HUES48 (cell line): Measurements from ENCODE around the gene KRTAP10-5.

Experiments
- H3K27ac ChIP-seq: one replicate; pipeline ENCODE4 v1.7.0; 2013; ENCODE audit warnings: low read depth, low read length, inconsistent platforms
- H3K27me3 ChIP-seq: 2 replicates; pipeline ENCODE4 v1.6.1; 2013; ENCODE audit warnings: mild to moderate bottlenecking, low read length; ENCODE audit not compliant: control insufficient read depth, insufficient read depth
- H3K36me3 ChIP-seq: 2 replicates; pipeline ENCODE4 v1.6.1; 2013; ENCODE audit warnings: low read length; ENCODE audit not compliant: control insufficient read depth, insufficient read depth
- H3K4me1 ChIP-seq: 2 replicates; pipeline ENCODE4 v1.6.1; 2013; ENCODE audit warnings: mild to moderate bottlenecking, low read length; ENCODE audit not compliant: control insufficient read depth, insufficient read depth
- H3K4me3 ChIP-seq: 2 replicates; pipeline ENCODE4 v1.5.1; 2013; ENCODE audit warnings: mild to moderate bottlenecking, low read depth, low read length
- H3K9ac ChIP-seq: 2 replicates; pipeline ENCODE4 v1.6.1; 2013; ENCODE audit warnings: mild to moderate bottlenecking, low read depth, low read length, moderate library complexity
- H3K9me3 ChIP-seq: 2 replicates; pipeline ENCODE4 v1.6.1; 2013; ENCODE audit warnings: low read length; ENCODE audit not compliant: control insufficient read depth, insufficient read depth

Gene KRTAP10-5

DNA sequence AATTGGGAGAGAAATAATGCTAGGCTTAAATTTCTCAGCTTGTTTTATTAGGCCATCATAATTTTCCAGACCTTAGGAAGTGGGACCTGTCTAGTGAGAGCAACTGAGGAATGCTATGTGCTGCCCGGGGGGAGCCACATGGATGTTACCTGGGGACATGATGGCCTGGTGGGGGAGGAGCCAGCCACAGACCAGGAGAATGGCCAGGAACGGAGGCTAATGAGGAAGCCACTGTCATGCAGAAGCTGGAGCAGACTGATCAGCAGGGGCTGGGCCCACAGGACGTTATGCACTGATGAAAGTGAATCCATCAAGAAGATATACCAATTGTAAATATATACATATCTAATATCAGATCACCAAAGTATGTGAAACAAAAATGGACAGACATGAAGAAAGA is 35.8 kb downstream of the KRTAP10-5 start:
- H3K27ac ChIP-seq, result no peak overlapping the region
- peaks cover 19% of the 10 kb centered on the region for H3K4me1 ChIP-seq
- no peaks in the 10 kb centered on the region for H3K9me3 ChIP-seq
- H3K4me3 ChIP-seq, result no peak overlapping the region
- H3K9ac ChIP-seq, result no peak overlapping the region
- H3K36me3 ChIP-seq, result no peaks in the 10 kb centered on the region
- H3K27me3 ChIP-seq, result no peaks in the 10 kb centered on the region

DNA sequence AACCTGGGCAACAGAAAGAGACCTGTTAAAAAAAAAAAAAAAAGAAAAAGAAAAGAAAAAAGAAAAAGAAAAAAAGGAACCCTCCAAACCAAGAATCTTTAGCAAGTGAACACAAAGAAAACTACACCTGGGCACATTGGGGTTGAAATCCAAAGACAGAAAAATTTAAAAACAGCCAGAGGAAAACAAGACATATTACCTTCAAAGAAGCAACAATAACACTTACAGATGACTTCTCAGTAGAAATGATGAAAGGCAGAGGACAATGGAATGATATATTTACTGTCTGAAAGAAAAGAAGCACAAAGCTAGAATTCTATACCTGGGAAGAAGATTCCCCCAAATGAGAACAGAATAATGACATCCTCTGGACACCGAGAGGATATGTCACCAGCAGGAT is 37.7 kb downstream of the KRTAP10-5 start:
- H3K36me3 ChIP-seq, result no peaks in the 10 kb centered on the region
- H3K9ac ChIP-seq, result no peak overlapping the region
- no peaks in the 10 kb centered on the region for H3K9me3 ChIP-seq
- no peak overlapping the region for H3K4me3 ChIP-seq
- peaks cover 2% of the 10 kb centered on the region; the same call in 1 of the 2 replicates for H3K4me1 ChIP-seq
- H3K27ac ChIP-seq, result no peak overlapping the region
- H3K27me3 ChIP-seq, result no peaks in the 10 kb centered on the region

GRCh38 chr21:44540741-44541288 is 39.6 kb downstream of the KRTAP10-5 start:
- Histone ChIP-seq H3K4me3 (no peak overlapping the region), H3K27me3 (no peaks in the 10 kb centered on the region), H3K4me1 (no peaks in the 10 kb centered on the region), H3K9ac (no peak overlapping the region), H3K36me3 (no peaks in the 10 kb centered on the region), H3K9me3 (no peaks in the 10 kb centered on the region), H3K27ac (no peak overlapping the region)

DNA sequence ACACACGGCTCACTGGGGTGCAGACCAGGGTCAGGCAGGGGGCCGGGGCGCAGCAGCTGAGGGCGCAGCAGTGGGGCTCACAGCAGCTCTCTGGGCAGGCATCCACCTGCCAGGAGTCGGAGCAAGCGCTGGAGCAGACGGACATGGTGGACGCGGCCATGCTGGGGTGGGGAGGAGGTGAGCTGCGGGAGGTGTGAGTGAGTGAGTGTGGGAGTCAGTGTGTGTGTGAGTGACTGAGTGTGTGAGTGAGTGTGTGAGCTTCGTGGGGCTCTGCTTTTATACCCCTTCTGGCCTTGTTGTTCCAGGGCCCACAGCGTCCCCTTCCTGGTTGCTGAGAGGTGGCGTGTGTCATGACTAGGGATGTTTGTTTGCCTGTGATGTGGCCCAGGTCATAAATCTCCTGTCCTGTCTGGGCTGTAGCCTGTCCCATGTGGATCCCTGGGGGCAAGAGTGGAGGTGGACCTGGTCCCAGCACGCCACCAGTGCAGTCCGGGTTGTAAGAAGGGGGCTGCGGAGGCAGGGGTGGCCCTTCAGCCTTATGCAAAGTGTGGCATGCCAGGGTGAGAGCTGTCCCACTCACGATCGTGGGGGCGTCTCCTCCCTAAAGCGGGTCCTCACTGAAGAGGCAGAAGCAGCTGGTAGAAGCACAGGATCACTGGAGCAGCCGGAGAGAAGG is 40.3 kb downstream of the KRTAP10-5 start, which contains the start of gene KRTAP10-1:
Gene KRTAP10-1 (minus strand): TSS at position 205 of the 676 bp plus-strand sequence. CDS start 45 bp downstream, at position 160.
- Histone ChIP-seq H3K36me3 (no peaks in the 10 kb centered on the region), H3K4me1 (no peaks in the 10 kb centered on the region), H3K27me3 (no peaks in the 10 kb centered on the region), H3K4me3 (no peak within 1 kb of the TSS), H3K9ac (no peak within 1 kb of the TSS), H3K9me3 (no peaks in the 10 kb centered on the region), H3K27ac (no peak within 1 kb of the TSS)

- Histone ChIP-seq H3K9me3 (no peaks in the 10 kb centered on the region), H3K36me3 (no peaks in the 10 kb centered on the region), H3K4me1 (no peaks in the 10 kb centered on the region), H3K4me3 (no peak overlapping the region), H3K27me3 (no peaks in the 10 kb centered on the region), H3K9ac (no peak overlapping the region), H3K27ac (no peak overlapping the region)
Observed at GRCh38 chr21:44539046-44539445, 41.4 kb downstream of the KRTAP10-5 start.

- Histone ChIP-seq H3K27ac (no peak overlapping the region), H3K27me3 (no peaks in the 10 kb centered on the region), H3K9me3 (no peaks in the 10 kb centered on the region), H3K36me3 (no peaks in the 10 kb centered on the region), H3K9ac (no peak overlapping the region), H3K4me1 (no peaks in the 10 kb centered on the region), H3K4me3 (no peak overlapping the region)
Observed at GRCh38 chr21:44537930-44538911, 42.2 kb downstream of the KRTAP10-5 start.

GRCh38 chr21:44535963-44536362 is 44.4 kb downstream of the KRTAP10-5 start:
- no peaks in the 10 kb centered on the region for H3K36me3 ChIP-seq
- H3K4me3 ChIP-seq, result no peak overlapping the region
- no peaks in the 10 kb centered on the region for H3K9me3 ChIP-seq
- no peaks in the 10 kb centered on the region for H3K4me1 ChIP-seq
- no peaks in the 10 kb centered on the region for H3K27me3 ChIP-seq
- no peak overlapping the region for H3K27ac ChIP-seq
- H3K9ac ChIP-seq, result no peak overlapping the region

GRCh38 chr21:44534688-44535087 is 45.7 kb downstream of the KRTAP10-5 start:
- H3K4me1 ChIP-seq, result no peaks in the 10 kb centered on the region
- H3K36me3 ChIP-seq, result no peaks in the 10 kb centered on the region
- H3K9ac ChIP-seq, result no peak overlapping the region
- no peak overlapping the region for H3K4me3 ChIP-seq
- H3K9me3 ChIP-seq, result no peaks in the 10 kb centered on the region
- no peak overlapping the region for H3K27ac ChIP-seq
- H3K27me3 ChIP-seq, result no peaks in the 10 kb centered on the region

GRCh38 chr21:44533891-44534627 is 46.3 kb downstream of the KRTAP10-5 start:
- Histone ChIP-seq H3K4me1 (no peaks in the 10 kb centered on the region), H3K36me3 (no peaks in the 10 kb centered on the region), H3K9ac (no peak overlapping the region), H3K27ac (no peak overlapping the region), H3K27me3 (no peaks in the 10 kb centered on the region), H3K9me3 (no peaks in the 10 kb centered on the region), H3K4me3 (no peak overlapping the region)

- H3K27me3 ChIP-seq, result no peaks in the 10 kb centered on the region
Observed at GRCh38 chr21:44533121-44533890, 47.1 kb downstream of the KRTAP10-5 start.

More at GRCh38 chr21:44533121-44533890, 47.1 kb downstream of the KRTAP10-5 start:
- H3K4me1 ChIP-seq, result no peaks in the 10 kb centered on the region
- H3K4me3 ChIP-seq, result no peak overlapping the region
- H3K9me3 ChIP-seq, result no peaks in the 10 kb centered on the region
- no peak overlapping the region for H3K27ac ChIP-seq
- no peaks in the 10 kb centered on the region for H3K36me3 ChIP-seq
- no peak overlapping the region for H3K9ac ChIP-seq
